Esophagus muscularis mucosa (tissue), 4 donors: ENCODE results near the gene GARIN3. TPM values are rescaled to one million over a fixed set of nuclear protein-coding genes. Genes with fewer than 3 reads are reported as not detected.

Experiments
- DNase-seq: peaks from one replicate; pipeline ENCODE4 v3.0.0-alpha.2; 2017; ENCODE audit errors: extremely low spot score
- H3K27ac ChIP-seq, 4 donors: fragments of 200-600 bp; sonication (generic); replicated peaks in 1 of 4; 1 replicate in 3 of 4; 2 replicates in 1 of 4; pipeline ENCODE4 v1.5.1; 2016 to 2019; ENCODE audit warnings: mild to moderate bottlenecking in 1 of 4
- H3K27me3 ChIP-seq, 4 donors: fragments of 200-600 bp; sonication (generic); one replicate each; pipeline versions ENCODE4 v1.5.1 to v1.6.0; 2016 to 2019
- H3K36me3 ChIP-seq, 4 donors: fragments of 200-600 bp; sonication (generic); one replicate each; pipeline ENCODE4 v1.5.1; 2016 to 2019
- H3K4me1 ChIP-seq, 4 donors: fragments of 200-600 bp; sonication (generic); one replicate each; pipeline ENCODE4 v1.5.1; 2016 to 2019
- H3K4me3 ChIP-seq, 4 donors: fragments of 200-600 bp; sonication (generic); 1 replicate in 2 of 4; 2 replicates in 2 of 4; pipeline ENCODE4 v1.5.1; 2016 to 2019; ENCODE audit warnings: mild to moderate bottlenecking in 4 of 4, moderate library complexity in 1 of 4
- H3K9me3 ChIP-seq, 4 donors: fragments of 200-600 bp; sonication (generic); 1 replicate in 3 of 4; 2 replicates in 1 of 4; pipeline ENCODE4 v1.5.1; 2016 to 2019
- EP300 ChIP-seq: sonication (generic); formaldehyde crosslinking; IDR thresholded peaks from one replicate; pipeline ENCODE4 v1.6.1; 2017; ENCODE audit warnings: antibody characterized with exemption
- POLR2A ChIP-seq: fragments of 450-650 bp; IDR thresholded peaks from one replicate; pipeline ENCODE4 v1.6.1; 2017; ENCODE audit warnings: antibody characterized with exemption, moderate library complexity, mild to moderate bottlenecking, low read depth
- POLR2AphosphoS5 ChIP-seq, 2 donors: sonication (generic); formaldehyde crosslinking; IDR thresholded peaks; one replicate each; pipeline ENCODE4 v1.6.1; 2017; ENCODE audit warnings: antibody characterized with exemption in 2 of 2
- WGBS: methylation state at CpG from one replicate; pipeline ENCODE4 v1.1.5; 2018; 5-methylcytosine and 5-hydroxymethylcytosine counted together
- intact Hi-C: fragments of 100-400 bp; cut with DNase I; formaldehyde crosslinking; loops from one replicate; pipeline ENCODE4 v1.15.1; 2023
- total RNA-seq, 4 donors: library from RNA; depleted of rRNA; stranded (reverse); fragments of >200 nt; gene quantifications; one replicate each; pipeline versions ENCODE4 v1.1.0 to v1.2.1, GENCODE V29; 2016
- TF ChIP-seq, protein P1 (sequence below), 3 experiments: fragments of 200-600 bp in 2 of 3; fragments of 450-650 bp in 1 of 3; sonication (generic) in 2 of 3; IDR thresholded peaks; one replicate each; pipeline ENCODE4 v1.5.1; 2017 to 2019; ENCODE audit warnings: antibody characterized with exemption in 3 of 3, mild to moderate bottlenecking in 2 of 3, moderate library complexity in 1 of 3

GARIN3 gene
- total RNA-seq, 4 donors from 2014 or later, result not detected

- H3K36me3 ChIP-seq, result no peaks in the 10 kb centered on the region
- TF ChIP-seq, protein P1, sequence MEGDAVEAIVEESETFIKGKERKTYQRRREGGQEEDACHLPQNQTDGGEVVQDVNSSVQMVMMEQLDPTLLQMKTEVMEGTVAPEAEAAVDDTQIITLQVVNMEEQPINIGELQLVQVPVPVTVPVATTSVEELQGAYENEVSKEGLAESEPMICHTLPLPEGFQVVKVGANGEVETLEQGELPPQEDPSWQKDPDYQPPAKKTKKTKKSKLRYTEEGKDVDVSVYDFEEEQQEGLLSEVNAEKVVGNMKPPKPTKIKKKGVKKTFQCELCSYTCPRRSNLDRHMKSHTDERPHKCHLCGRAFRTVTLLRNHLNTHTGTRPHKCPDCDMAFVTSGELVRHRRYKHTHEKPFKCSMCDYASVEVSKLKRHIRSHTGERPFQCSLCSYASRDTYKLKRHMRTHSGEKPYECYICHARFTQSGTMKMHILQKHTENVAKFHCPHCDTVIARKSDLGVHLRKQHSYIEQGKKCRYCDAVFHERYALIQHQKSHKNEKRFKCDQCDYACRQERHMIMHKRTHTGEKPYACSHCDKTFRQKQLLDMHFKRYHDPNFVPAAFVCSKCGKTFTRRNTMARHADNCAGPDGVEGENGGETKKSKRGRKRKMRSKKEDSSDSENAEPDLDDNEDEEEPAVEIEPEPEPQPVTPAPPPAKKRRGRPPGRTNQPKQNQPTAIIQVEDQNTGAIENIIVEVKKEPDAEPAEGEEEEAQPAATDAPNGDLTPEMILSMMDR (IDR thresholded peaks at IDR 0.05), result no peak
- no peak for TF ChIP-seq EP300
- no peak for TF ChIP-seq POLR2A
- no peak for TF ChIP-seq POLR2AphosphoS5 (IDR thresholded peaks at IDR 0.05)
- peaks cover 0 to 6% (median 0%) of the 10 kb centered on the region in 4 donors for H3K27me3 ChIP-seq
- DNase-seq, result no peak
- 95% methylated on average over 10 of the region's 10 CpGs for WGBS
- intact Hi-C loops, result no loop called here
- peaks cover 0 to 7% (median 0%) of the 10 kb centered on the region in 4 donors for H3K9me3 ChIP-seq
- H3K4me1 ChIP-seq, result no peaks in the 10 kb centered on the region
- H3K27ac ChIP-seq, result no peak overlapping the region
- H3K4me3 ChIP-seq, result no peak overlapping the region
These were observed 27.8 kb upstream of the GARIN3 start for GRCh38 chr5:157193699-157194424.

- Histone ChIP-seq H3K27me3 (peaks cover 0 to 17% (median 0%) of the 10 kb centered on the region in 4 donors), H3K4me3 (no peak overlapping the region), H3K36me3 (no peaks in the 10 kb centered on the region), H3K9me3 (peaks cover 0 to 7% (median 1%) of the 10 kb centered on the region in 4 donors), H3K4me1 (no peaks in the 10 kb centered on the region), H3K27ac (no peak overlapping the region)
- WGBS, result 89% methylated on average over 7 of the region's 7 CpGs
- intact Hi-C loops, result no loop called here
- peak; percentile 74 for DNase-seq
- no peak for TF ChIP-seq EP300
- no peak for TF ChIP-seq POLR2A
- TF ChIP-seq, protein P1 (IDR thresholded peaks at IDR 0.05), result no peak
These were observed 23.2 kb upstream of the GARIN3 start for GRCh38 chr5:157189223-157189622.

- intact Hi-C loops, result no loop called here
- peak; percentile 80 for DNase-seq
- H3K36me3 ChIP-seq, result no peaks in the 10 kb centered on the region
- H3K27me3 ChIP-seq, result peaks cover 0 to 26% (median 0%) of the 10 kb centered on the region in 4 donors
- H3K4me1 ChIP-seq, result no peaks in the 10 kb centered on the region
- H3K9me3 ChIP-seq, result peaks cover 0 to 7% (median 3%) of the 10 kb centered on the region in 4 donors
- TF ChIP-seq POLR2A, result no peak
- TF ChIP-seq, protein P1 (IDR thresholded peaks at IDR 0.05), result no peak
- TF ChIP-seq EP300, result no peak
- no peak for TF ChIP-seq POLR2AphosphoS5 (IDR thresholded peaks at IDR 0.05)
- H3K27ac ChIP-seq, result no peak overlapping the region
- H3K4me3 ChIP-seq, result no peak overlapping the region
These were observed 22.2 kb upstream of the GARIN3 start for GRCh38 chr5:157188270-157188669.

DNA sequence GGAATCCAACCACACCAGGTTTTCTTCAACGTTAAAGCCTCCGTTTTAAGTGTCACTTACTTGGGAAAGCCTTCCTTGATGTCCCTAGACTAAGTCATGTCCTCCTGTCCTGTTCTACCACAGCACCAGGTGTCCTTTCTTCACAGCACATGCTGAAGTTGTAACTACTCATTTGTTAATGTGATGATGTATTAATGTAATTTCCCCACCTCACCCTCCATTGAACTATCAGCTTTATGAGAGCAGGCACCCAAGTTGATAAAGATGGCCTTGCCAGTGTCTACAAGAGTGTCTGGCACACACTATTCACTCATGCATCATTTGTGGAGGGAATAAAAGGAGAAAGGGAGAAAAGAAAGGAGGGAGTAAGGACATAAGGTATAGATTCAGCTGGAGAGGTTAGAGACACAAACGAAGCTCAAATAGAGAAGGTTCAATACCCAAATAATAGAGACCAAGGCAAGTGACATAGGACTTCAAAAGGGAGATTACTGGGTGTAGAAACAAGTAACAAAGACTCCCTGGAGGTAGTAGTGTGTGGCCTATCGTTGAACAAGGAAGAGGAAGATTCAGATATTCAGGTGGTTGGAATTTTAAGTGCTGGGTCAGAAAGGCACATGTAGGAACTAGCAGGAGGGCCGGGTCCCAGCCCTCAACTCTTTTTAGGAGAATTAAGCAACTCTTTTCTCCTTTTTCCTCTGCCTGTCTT, 21.1 kb upstream of the GARIN3 start:
- H3K9me3 ChIP-seq, result peaks cover 0 to 6% (median 0%) of the 10 kb centered on the region in 4 donors
- WGBS, result 67% methylated on average over 5 of the region's 5 CpGs
- TF ChIP-seq EP300 (no peak), POLR2AphosphoS5 (IDR thresholded peaks at IDR 0.05) (no peak), POLR2A (no peak)
- TF ChIP-seq, protein P1 (IDR thresholded peaks at IDR 0.05), result no peak
- no peaks in the 10 kb centered on the region for H3K4me1 ChIP-seq
- H3K36me3 ChIP-seq, result no peaks in the 10 kb centered on the region
- DNase-seq, result no peak
- H3K4me3 ChIP-seq, result no peak overlapping the region
- intact Hi-C loops, result no loop called here
- no peak overlapping the region for H3K27ac ChIP-seq
- H3K27me3 ChIP-seq, result peaks cover 0 to 23% (median 0%) of the 10 kb centered on the region in 4 donors
